Natural killer cell (primary cell): Measurements from ENCODE around the gene XRCC3. TPM values are rescaled to one million over a fixed set of nuclear protein-coding genes. Genes with fewer than 3 reads are reported as not detected.

Source experiments
- ATAC-seq, 3 donors: fragments of 150-1000 bp in 2 of 3; fragments of 200-7000 bp in 1 of 3; cut with Tn5 transposase; 1 replicate in 1 of 3; 2 replicates in 2 of 3; pipeline ENCODE4 v1.10.0; 2021; ENCODE audit warnings: mild to moderate bottlenecking in 2 of 3, moderate library complexity in 2 of 3
- DNase-seq, 2 donors: peaks; one replicate each; pipeline versions ENCODE4 v3.0.0 to v3.0.0-alpha.2; 2013 to 2021; ENCODE audit warnings: mixed read lengths in 1 of 2
- H3K27ac ChIP-seq: one replicate; pipeline ENCODE4 v1.5.1; 2013; ENCODE audit warnings: mild to moderate bottlenecking, low read length
- H3K27me3 ChIP-seq: one replicate; pipeline ENCODE4 v1.6.1; 2013; ENCODE audit warnings: low read length; ENCODE audit not compliant: control insufficient read depth, insufficient read depth
- H3K36me3 ChIP-seq: one replicate; pipeline ENCODE4 v1.6.1; 2013; ENCODE audit warnings: low read length; ENCODE audit not compliant: control insufficient read depth, insufficient read depth
- H3K4me1 ChIP-seq: one replicate; pipeline ENCODE4 v1.6.1; 2013; ENCODE audit warnings: low read length; ENCODE audit not compliant: control insufficient read depth, insufficient read depth
- H3K4me3 ChIP-seq: one replicate; pipeline ENCODE4 v1.5.1; 2013; ENCODE audit warnings: low read length
- H3K9me3 ChIP-seq: one replicate; pipeline ENCODE4 v1.6.1; 2013; ENCODE audit warnings: low read length; ENCODE audit not compliant: control insufficient read depth, insufficient read depth
- H3K27ac Mint-ChIP-seq, 2 donors: one replicate each; pipeline ENCODE4 v1.8.0; 2022; ENCODE audit warnings: mild to moderate bottlenecking in 2 of 2, mixed read lengths in 2 of 2, moderate library complexity in 1 of 2
- H3K27me3 Mint-ChIP-seq, 2 donors: one replicate each; pipeline ENCODE4 v1.8.0; 2022; ENCODE audit warnings: low read depth in 2 of 2, mixed read lengths in 2 of 2
- H3K36me3 Mint-ChIP-seq: one replicate; pipeline ENCODE4 v1.8.0; 2022; ENCODE audit warnings: mixed read lengths
- H3K4me1 Mint-ChIP-seq, 2 donors: one replicate each; pipeline ENCODE4 v1.8.0; 2022; ENCODE audit warnings: mixed read lengths in 2 of 2
- H3K4me3 Mint-ChIP-seq: one replicate; pipeline ENCODE4 v1.8.0; 2022; ENCODE audit warnings: mild to moderate bottlenecking, moderate library complexity, mixed read lengths
- H3K9me3 Mint-ChIP-seq, 2 donors: one replicate each; pipeline ENCODE4 v1.8.0; 2022; ENCODE audit warnings: mixed read lengths in 2 of 2
- WGBS: methylation state at CpG from one replicate; pipeline ENCODE4 v1.1.7; 2013; ENCODE audit warnings: missing lambda C conversion rate; ENCODE audit not compliant: insufficient coverage; 5-methylcytosine and 5-hydroxymethylcytosine counted together
- intact Hi-C: fragments of 100-400 bp; cut with micrococcal nuclease; formaldehyde crosslinking; loops from one replicate; pipeline ENCODE4 v1.14.2; 2022
- total RNA-seq, 4 donors: library from RNA; stranded (reverse); fragments of 120-200 nt in 1 of 4; gene quantifications; one replicate each; pipeline versions ENCODE4 v1.2.3 to v1.2.4, GENCODE V29; 2013 to 2022
- TF ChIP-seq, protein P1 (sequence below): fragments of 200-600 bp; IDR thresholded peaks from one replicate; pipeline ENCODE4 v1.8.0; 2022; ENCODE audit warnings: antibody characterized with exemption

The XRCC3 gene
- total RNA-seq, 3 donors from 2014 or later (not counting 1 experiment from before 2014, with no cell fraction given): 11.6 to 12.8 (median 12.7) TPM

DNA sequence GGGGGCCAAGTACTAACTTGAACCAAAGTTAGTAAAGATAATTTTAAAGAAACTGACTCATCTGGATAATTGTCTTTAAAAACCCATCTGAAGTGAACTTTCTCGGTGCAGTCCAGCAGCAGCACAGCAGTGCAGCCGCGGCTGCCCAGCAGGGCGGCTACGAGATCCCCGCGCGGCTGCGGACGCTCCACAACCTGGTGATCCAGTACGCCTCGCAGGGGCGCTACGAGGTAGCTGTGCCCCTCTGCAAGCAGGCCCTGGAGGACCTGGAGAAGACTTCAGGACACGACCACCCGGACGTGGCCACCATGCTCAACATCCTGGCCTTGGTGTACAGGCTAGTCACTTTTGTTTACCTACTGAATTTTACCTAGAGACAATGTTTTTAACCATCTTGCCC is 52.7 kb downstream of the XRCC3 start:
- DNase-seq (no peak), ATAC-seq (no peak)
- intact Hi-C loops: no loop called here
- H3K27me3 ChIP-seq: no peaks in the 10 kb centered on the region
- no peaks in the 10 kb centered on the region for H3K27me3 Mint-ChIP-seq
- no peaks in the 10 kb centered on the region for H3K9me3 ChIP-seq
- WGBS: 98% methylated on average over 17 of the region's 17 CpGs
- H3K36me3 Mint-ChIP-seq: peaks cover 7% of the 10 kb centered on the region
- no peak overlapping the region for H3K4me3 Mint-ChIP-seq
- H3K4me1 Mint-ChIP-seq: no peaks in the 10 kb centered on the region
- H3K4me1 ChIP-seq: no peaks in the 10 kb centered on the region
- H3K27ac ChIP-seq: no peak overlapping the region
- no peak overlapping the region for H3K27ac Mint-ChIP-seq
- TF ChIP-seq, protein P1, sequence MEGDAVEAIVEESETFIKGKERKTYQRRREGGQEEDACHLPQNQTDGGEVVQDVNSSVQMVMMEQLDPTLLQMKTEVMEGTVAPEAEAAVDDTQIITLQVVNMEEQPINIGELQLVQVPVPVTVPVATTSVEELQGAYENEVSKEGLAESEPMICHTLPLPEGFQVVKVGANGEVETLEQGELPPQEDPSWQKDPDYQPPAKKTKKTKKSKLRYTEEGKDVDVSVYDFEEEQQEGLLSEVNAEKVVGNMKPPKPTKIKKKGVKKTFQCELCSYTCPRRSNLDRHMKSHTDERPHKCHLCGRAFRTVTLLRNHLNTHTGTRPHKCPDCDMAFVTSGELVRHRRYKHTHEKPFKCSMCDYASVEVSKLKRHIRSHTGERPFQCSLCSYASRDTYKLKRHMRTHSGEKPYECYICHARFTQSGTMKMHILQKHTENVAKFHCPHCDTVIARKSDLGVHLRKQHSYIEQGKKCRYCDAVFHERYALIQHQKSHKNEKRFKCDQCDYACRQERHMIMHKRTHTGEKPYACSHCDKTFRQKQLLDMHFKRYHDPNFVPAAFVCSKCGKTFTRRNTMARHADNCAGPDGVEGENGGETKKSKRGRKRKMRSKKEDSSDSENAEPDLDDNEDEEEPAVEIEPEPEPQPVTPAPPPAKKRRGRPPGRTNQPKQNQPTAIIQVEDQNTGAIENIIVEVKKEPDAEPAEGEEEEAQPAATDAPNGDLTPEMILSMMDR: no peak
- H3K36me3 ChIP-seq: peaks cover 47% of the 10 kb centered on the region
- no peak overlapping the region for H3K4me3 ChIP-seq
- no peaks in the 10 kb centered on the region for H3K9me3 Mint-ChIP-seq

DNA sequence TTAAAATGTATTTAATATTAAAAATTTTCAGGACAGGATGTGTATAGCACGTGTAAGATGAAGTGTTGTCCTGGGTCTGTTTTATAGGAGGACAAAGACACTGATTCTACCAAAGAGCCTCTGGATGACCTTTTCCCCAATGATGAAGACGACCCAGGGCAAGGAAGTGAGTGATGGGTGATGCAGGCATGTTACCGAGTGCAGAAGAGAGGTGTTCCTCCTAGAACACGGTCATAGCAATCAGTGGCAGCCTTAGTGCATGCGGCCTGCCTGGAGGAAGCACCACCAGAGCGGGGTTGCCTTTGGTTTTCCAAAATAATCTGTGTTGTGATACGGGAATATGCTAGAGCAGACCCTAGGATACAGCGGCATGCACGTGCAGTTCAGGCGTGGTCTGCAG is 53.2 kb downstream of the XRCC3 start:
- 97% methylated on average over 10 of the region's 10 CpGs for WGBS
- H3K36me3 ChIP-seq: peaks cover 51% of the 10 kb centered on the region
- no peaks in the 10 kb centered on the region for H3K4me1 Mint-ChIP-seq
- H3K27me3 Mint-ChIP-seq: no peaks in the 10 kb centered on the region
- H3K4me1 ChIP-seq: no peaks in the 10 kb centered on the region
- DNase-seq (no peak), ATAC-seq (no peak)
- H3K9me3 ChIP-seq: no peaks in the 10 kb centered on the region
- H3K27me3 ChIP-seq: no peaks in the 10 kb centered on the region
- TF ChIP-seq, protein P1: no peak
- peaks cover 7% of the 10 kb centered on the region for H3K36me3 Mint-ChIP-seq
- no peak overlapping the region for H3K27ac Mint-ChIP-seq
- H3K27ac ChIP-seq: no peak overlapping the region
- H3K9me3 Mint-ChIP-seq: no peaks in the 10 kb centered on the region
- H3K4me3 Mint-ChIP-seq: peak overlapping the region; percentile 25
- intact Hi-C loops: no loop called here
- H3K4me3 ChIP-seq: no peak overlapping the region

DNA sequence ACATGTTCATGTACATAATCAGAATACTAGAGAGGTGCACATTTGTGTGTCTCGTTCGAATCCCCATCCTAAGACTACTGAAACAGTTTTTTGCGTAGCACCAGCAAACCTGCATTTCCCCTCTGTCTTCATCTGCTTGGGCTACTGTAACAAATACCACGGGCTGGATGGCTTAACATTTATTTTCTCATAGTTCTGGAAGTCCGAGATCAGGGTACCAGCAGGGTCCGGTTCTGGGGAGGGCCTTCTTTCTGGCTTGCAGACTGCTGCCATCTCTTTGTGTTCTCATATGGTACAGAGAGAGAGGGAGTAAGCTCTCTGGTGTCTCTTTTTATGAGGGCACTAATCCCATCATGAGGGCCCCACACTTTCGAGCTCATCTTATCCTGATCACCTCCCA is 55.6 kb downstream of the XRCC3 start:
- H3K27me3 ChIP-seq: no peaks in the 10 kb centered on the region
- H3K9me3 Mint-ChIP-seq: no peaks in the 10 kb centered on the region
- TF ChIP-seq, protein P1: no peak
- intact Hi-C loops: no loop called here
- H3K27ac Mint-ChIP-seq: no peak overlapping the region
- no peaks in the 10 kb centered on the region for H3K9me3 ChIP-seq
- DNase-seq (no peak), ATAC-seq (no peak)
- H3K27me3 Mint-ChIP-seq: no peaks in the 10 kb centered on the region
- H3K4me1 Mint-ChIP-seq: peaks cover 0 to 2% of the 10 kb centered on the region in 2 donors
- H3K36me3 Mint-ChIP-seq: peaks cover 9% of the 10 kb centered on the region
- 90% methylated on average over 6 of the region's 7 CpGs for WGBS
- H3K27ac ChIP-seq: no peak overlapping the region
- H3K4me3 ChIP-seq: no peak overlapping the region
- no peak overlapping the region for H3K4me3 Mint-ChIP-seq
- H3K36me3 ChIP-seq: peaks cover 64% of the 10 kb centered on the region
- H3K4me1 ChIP-seq: no peaks in the 10 kb centered on the region

DNA sequence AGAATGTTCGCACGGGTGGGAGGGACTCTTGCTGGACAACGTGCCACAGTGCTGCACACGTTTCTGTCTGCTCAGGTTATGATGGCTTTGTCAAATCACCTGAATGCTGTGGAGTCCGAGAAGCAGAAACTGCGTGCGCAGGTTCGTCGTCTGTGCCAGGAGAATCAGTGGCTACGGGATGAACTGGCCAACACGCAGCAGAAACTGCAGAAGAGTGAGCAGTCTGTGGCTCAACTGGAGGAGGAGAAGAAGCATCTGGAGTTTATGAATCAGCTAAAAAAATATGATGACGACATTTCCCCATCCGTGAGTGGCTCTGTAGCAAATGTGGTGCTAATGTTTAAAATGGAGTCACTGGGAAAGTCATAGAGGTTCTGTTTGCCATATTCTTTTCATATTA is 57.8 kb downstream of the XRCC3 start:
- 95% methylated on average over 13 of the region's 13 CpGs for WGBS
- H3K4me3 Mint-ChIP-seq: no peak overlapping the region
- TF ChIP-seq, protein P1: no peak
- Histone ChIP-seq H3K4me1 (no peaks in the 10 kb centered on the region), H3K27ac (no peak overlapping the region), H3K9me3 (no peaks in the 10 kb centered on the region), H3K27me3 (no peaks in the 10 kb centered on the region), H3K36me3 (peaks cover 60% of the 10 kb centered on the region), H3K4me3 (no peak overlapping the region)
- H3K27me3 Mint-ChIP-seq: no peaks in the 10 kb centered on the region
- ATAC-seq (no peak), DNase-seq (no peak)
- H3K27ac Mint-ChIP-seq: no peak overlapping the region
- H3K36me3 Mint-ChIP-seq: peaks cover 14% of the 10 kb centered on the region
- peaks cover 8 to 18% of the 10 kb centered on the region in 2 donors for H3K4me1 Mint-ChIP-seq
- no peaks in the 10 kb centered on the region for H3K9me3 Mint-ChIP-seq
- intact Hi-C loops: no loop called here
